Activated naive CD4-positive, alpha-beta T cell treated with anti-CD3 and anti-CD28 coated beads, Interleukin-2, amount 10 ng/mL, durations not matched to agents 7 days and 5 days (primary cell): ENCODE measurements around the gene GUCY2C.
"Not testable (repeated sequence)": the region's sequence is repeated elsewhere in the genome, so short reads cannot be mapped to it uniquely, and the experiment has no call there.

ENCODE experiments used
- CTCF ChIA-PET: fragments of 350-600 bp; sonication (Branson Sonifier 250); formaldehyde crosslinking; loops from one replicate; lab custom pipeline; 2021; ENCODE audit warnings: antibody characterized with exemption; lab: Charles Lee
- DNase-seq: peaks from one replicate; pipeline ENCODE4 v3.0.0-alpha.2; 2020
- H3K27ac Mint-ChIP-seq: one replicate; pipeline ENCODE4 v1.8.0; 2021; ENCODE audit warnings: mild to moderate bottlenecking, moderate library complexity, mixed read lengths
- H3K27me3 Mint-ChIP-seq: one replicate; pipeline ENCODE4 v1.8.0; 2021; ENCODE audit warnings: mild to moderate bottlenecking, mixed read lengths
- H3K36me3 Mint-ChIP-seq: one replicate; pipeline ENCODE4 v1.8.0; 2021; ENCODE audit warnings: mixed read lengths
- H3K4me1 Mint-ChIP-seq: one replicate; pipeline ENCODE4 v1.8.0; 2021; ENCODE audit warnings: mixed read lengths
- H3K4me3 Mint-ChIP-seq: one replicate; pipeline ENCODE4 v1.8.0; 2021; ENCODE audit warnings: mild to moderate bottlenecking, moderate library complexity, mixed read lengths
- H3K9me3 Mint-ChIP-seq: one replicate; pipeline ENCODE4 v1.8.0; 2021; ENCODE audit warnings: mixed read lengths

GUCY2C gene

GRCh38 chr12:14696265-14696741 lies at the start of gene GUCY2C:
Gene GUCY2C (minus strand): TSS chr12:14696599. CDS start chr12:14696448, 151 bp downstream.
- Mint-ChIP-seq H3K36me3 (no peaks in the 10 kb centered on the region), H3K4me3 (no peak within 1 kb of the TSS), H3K4me1 (no peaks in the 10 kb centered on the region), H3K9me3 (no peaks in the 10 kb centered on the region), H3K27ac (no peak within 1 kb of the TSS), H3K27me3 (peaks cover 4% of the 10 kb centered on the region)
- no peak for DNase-seq
- CTCF ChIA-PET, result interaction anchor here (0.5 kb wide), 1 partner anchor 337 kb away, joined by 3 read pairs; no protein-coding TSS in a partner anchor

DNA sequence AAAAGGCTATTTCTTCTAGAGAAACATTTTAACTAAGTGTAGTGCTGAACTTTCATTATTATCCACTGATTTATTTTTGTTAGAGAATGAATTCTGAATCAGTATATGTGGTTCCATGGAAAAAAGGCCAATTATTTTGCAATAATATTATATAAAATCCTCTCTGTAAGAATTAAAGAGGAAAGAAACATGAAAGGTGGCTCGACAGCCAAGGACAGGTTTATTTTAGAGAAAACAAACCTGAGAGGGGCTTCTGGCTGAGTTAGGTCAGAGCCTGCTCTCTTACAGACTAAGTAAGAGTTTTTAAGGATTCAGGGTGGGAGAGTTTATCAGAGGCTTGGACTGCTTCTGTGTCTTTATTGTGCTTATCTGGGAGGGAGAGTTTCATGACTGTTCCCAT lies 46.7 kb upstream of the GUCY2C start:
- no peak overlapping the region for H3K4me3 Mint-ChIP-seq
- peaks cover 15% of the 10 kb centered on the region for H3K36me3 Mint-ChIP-seq
- DNase-seq, result no peak
- H3K27me3 Mint-ChIP-seq, result no peaks in the 10 kb centered on the region
- peaks cover 5% of the 10 kb centered on the region for H3K4me1 Mint-ChIP-seq
- no peak overlapping the region for H3K27ac Mint-ChIP-seq
- CTCF ChIA-PET, result no interaction called here
- peaks cover 15% of the 10 kb centered on the region for H3K9me3 Mint-ChIP-seq

GRCh38 chr12:14741942-14742341 lies 45.5 kb upstream of the GUCY2C start:
- DNase-seq, result no peak
- H3K4me1 Mint-ChIP-seq, result peaks cover under 1% of the 10 kb centered on the region
- H3K27me3 Mint-ChIP-seq, result no peaks in the 10 kb centered on the region
- CTCF ChIA-PET, result no interaction called here
- H3K36me3 Mint-ChIP-seq, result peaks cover 10% of the 10 kb centered on the region
- H3K4me3 Mint-ChIP-seq, result no peak overlapping the region
- H3K9me3 Mint-ChIP-seq, result peaks cover 10% of the 10 kb centered on the region
- H3K27ac Mint-ChIP-seq, result no peak overlapping the region

DNA sequence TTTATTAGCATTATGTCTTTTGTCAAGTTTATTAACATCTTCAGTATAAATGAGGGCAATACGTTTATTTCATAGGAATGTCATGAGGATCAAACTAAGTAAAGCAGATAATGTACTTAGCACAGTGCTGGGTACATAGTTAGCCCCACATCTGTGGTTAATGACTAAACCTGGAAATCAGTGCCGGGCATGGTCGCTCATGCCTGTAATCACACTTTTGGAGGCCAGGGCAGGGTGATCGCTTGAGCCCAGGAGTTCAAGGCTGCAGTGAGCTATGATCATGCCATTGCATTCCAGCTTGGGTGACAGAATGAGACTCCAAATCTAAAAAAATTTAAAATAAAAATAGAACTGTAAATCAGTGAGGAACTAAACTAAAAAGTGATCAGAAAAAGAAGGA lies 44.8 kb upstream of the GUCY2C start:
- CTCF ChIA-PET, result no interaction called here

DNA sequence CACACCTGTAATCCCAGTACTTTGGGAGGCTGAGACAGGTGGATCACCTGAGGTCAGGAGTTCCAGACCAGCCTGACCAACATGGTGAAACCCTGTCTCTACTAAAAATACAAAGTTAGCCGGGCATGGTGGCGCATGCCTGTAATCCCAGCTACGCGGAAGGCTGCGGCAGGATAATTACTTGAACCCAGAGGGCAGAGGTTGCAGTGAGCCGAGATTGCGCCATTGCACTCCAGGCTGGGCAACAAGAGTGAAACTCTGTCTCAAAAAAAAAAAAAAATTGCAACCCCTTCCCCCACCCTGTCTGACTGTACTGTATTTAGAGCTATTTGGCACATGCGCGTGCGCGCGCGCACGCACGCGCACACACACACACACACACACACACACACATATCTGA lies 40.0 kb upstream of the GUCY2C start:
- H3K4me1 Mint-ChIP-seq, DNase-seq, H3K27ac Mint-ChIP-seq, H3K36me3 Mint-ChIP-seq, CTCF ChIA-PET, H3K27me3 Mint-ChIP-seq, H3K9me3 Mint-ChIP-seq, H3K4me3 Mint-ChIP-seq: not testable (repeated sequence)

More for the DNA sequence above, 44.8 kb upstream of the GUCY2C start:
- peaks cover 8% of the 10 kb centered on the region for H3K9me3 Mint-ChIP-seq
- H3K27me3 Mint-ChIP-seq, result no peaks in the 10 kb centered on the region
- DNase-seq, result no peak
- H3K36me3 Mint-ChIP-seq, result peaks cover 6% of the 10 kb centered on the region
- no peak overlapping the region for H3K4me3 Mint-ChIP-seq
- no peak overlapping the region for H3K27ac Mint-ChIP-seq
- H3K4me1 Mint-ChIP-seq, result no peaks in the 10 kb centered on the region

DNA sequence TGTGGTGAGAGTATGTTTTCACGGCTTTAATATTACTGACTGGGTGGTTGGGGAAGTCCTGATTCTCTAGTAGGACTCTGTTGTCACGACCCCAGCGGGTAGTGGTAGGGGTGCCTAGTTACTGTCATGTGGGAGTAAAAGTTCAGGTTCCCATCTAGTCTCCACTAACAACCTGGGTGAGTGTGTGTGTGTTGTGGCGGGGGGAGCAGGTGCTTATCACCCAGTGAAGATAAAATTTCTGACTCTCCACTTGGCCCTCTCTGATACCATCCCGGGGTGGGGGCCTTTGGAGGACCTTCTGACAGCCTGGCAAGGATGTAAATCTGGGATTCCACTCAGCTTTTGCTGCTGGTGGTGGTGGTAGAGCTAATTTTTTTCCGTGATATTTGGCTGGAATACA lies 35.4 kb upstream of the GUCY2C start:
- CTCF ChIA-PET, result interaction anchor here (1.7 kb wide), 1 partner anchor 490 kb away, joined by 3 read pairs; the partner anchor contains the start of gene RERG
- H3K4me1 Mint-ChIP-seq, result no peaks in the 10 kb centered on the region
- no peaks in the 10 kb centered on the region for H3K9me3 Mint-ChIP-seq
- H3K36me3 Mint-ChIP-seq, result no peaks in the 10 kb centered on the region
- H3K27me3 Mint-ChIP-seq, result peaks cover 6% of the 10 kb centered on the region
- DNase-seq, result no peak
- H3K27ac Mint-ChIP-seq, result no peak overlapping the region
- no peak overlapping the region for H3K4me3 Mint-ChIP-seq

DNA sequence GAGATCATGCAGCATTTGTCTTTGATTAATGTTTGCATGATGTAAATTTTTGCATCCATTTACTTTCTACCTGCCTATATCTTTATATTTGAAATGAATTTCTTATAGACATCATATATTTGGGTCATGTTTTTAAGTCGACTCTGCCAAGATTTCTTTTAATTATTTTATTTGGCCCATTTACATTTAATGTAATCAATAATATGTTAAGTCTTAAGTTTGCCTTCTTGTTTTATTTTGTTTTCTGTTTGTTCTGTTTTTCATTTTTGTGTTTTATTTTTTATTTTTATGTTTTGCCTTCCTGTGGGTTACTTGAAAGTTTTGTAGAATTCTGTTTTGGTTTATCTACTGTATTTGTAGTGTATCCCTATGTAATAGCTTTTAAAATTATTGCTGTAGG lies 33.2 kb upstream of the GUCY2C start:
- Mint-ChIP-seq H3K4me1 (no peaks in the 10 kb centered on the region), H3K4me3 (no peak overlapping the region), H3K36me3 (no peaks in the 10 kb centered on the region), H3K9me3 (no peaks in the 10 kb centered on the region), H3K27ac (no peak overlapping the region), H3K27me3 (peaks cover 11% of the 10 kb centered on the region)
- no peak for DNase-seq
- CTCF ChIA-PET, result interaction anchor here (1.1 kb wide), 1 partner anchor 39 kb away, joined by 3 read pairs; no protein-coding TSS in a partner anchor

DNA sequence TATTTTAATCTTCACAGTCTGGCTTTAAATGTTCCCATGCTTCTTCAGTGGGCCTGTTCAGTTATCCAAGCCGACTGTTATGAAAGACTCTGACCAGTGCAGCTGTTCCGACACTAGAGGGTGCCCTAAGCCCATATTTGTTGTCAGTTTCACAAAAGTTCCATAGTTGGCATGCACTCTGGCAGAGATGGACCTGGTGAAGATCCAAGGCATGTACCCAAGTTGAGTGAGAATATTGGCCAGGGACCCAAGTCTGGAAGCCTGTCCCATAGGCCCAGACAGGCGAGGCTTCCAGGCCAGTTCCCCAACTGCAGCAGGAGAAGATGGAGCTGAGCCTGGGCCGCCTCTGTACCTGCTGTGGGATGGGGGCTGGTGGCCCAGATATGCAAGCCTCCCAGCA lies 27.4 kb upstream of the GUCY2C start:
- Mint-ChIP-seq H3K36me3 (no peaks in the 10 kb centered on the region), H3K27me3 (peaks cover 17% of the 10 kb centered on the region), H3K27ac (no peak overlapping the region), H3K4me3 (no peak overlapping the region), H3K4me1 (peaks cover 3% of the 10 kb centered on the region), H3K9me3 (no peaks in the 10 kb centered on the region)
- peak; percentile 73 for DNase-seq
- CTCF ChIA-PET, result interaction anchor here (0.6 to 4.1 kb wide), 16 partner anchors 46 to 498 kb away, joined by 3 to 20 read pairs (median 4); partner anchors contain the start of genes ART4 and RERG

- Mint-ChIP-seq H3K27me3 (peaks cover 12% of the 10 kb centered on the region), H3K4me3 (no peak overlapping the region), H3K36me3 (no peaks in the 10 kb centered on the region), H3K27ac (no peak overlapping the region), H3K4me1 (peaks cover 3% of the 10 kb centered on the region), H3K9me3 (no peaks in the 10 kb centered on the region)
- CTCF ChIA-PET, result interaction anchor here (0.6 to 2.9 kb wide), 9 partner anchors 54 to 504 kb away, joined by 3 to 23 read pairs (median 4); partner anchors contain the start of gene RERG
- peak; percentile 64 for DNase-seq
Observed at GRCh38 chr12:14716848-14717444, 20.5 kb upstream of the GUCY2C start.

DNA sequence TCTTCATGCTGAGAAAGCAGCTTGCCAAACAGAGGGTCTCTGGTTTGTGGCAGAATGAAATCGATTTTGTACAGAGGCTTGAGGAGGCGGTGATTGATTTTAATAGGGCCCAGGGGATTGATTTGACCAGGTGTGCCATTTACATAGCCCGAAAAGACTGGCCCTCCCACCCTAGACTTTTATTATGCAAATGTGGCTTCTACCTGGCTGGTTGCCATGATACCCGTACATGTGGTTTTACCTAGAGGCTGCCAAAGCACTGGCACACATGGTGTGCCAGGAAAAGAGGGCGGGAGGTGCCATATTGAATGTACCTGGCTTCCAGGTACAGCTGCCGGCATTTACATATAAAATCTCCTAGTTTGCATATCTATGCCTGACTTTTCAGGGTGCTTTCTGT lies 18.0 kb upstream of the GUCY2C start:
- H3K9me3 Mint-ChIP-seq, result no peaks in the 10 kb centered on the region
- peaks cover 20% of the 10 kb centered on the region for H3K27me3 Mint-ChIP-seq
- no peak overlapping the region for H3K4me3 Mint-ChIP-seq
- DNase-seq, result no peak
- CTCF ChIA-PET, result interaction anchor here (1.4 kb wide), 1 partner anchor 476 kb away, joined by 4 read pairs; no protein-coding TSS in a partner anchor
- peaks cover 9% of the 10 kb centered on the region for H3K4me1 Mint-ChIP-seq
- H3K36me3 Mint-ChIP-seq, result no peaks in the 10 kb centered on the region
- no peak overlapping the region for H3K27ac Mint-ChIP-seq

DNA sequence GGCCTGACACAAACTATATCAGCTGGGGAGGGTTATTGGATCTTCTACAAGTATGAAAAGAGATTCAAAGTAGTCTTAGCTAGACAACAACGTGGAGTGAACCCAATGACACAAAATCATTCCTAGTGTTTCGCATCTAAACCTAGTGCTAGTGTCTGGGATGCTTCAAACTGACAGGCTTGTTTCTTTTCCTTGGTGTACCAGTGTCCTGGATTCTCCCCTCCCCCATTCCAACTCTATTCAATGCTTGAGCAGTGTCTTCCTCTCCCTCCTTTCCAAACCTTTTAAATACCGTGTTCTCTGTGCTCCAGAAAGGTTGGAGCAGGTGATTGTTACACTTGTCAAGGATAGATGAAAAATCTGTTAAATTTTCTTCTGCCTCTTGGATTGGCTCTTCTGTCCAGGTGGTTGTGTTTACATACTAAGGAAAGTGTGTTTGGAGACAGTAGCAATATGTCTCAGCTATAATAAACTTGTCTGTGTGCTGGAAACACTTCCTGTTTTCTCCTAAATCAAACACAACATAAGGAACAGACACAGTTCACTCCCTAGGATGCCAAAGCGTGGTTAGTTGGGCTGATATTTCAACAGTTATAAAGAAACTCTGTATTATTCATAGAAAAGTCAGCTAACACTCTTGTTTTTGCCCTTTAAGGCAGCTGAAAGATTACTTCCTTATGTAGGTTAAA lies 14.4 kb upstream of the GUCY2C start:
- H3K4me1 Mint-ChIP-seq, result peaks cover 9% of the 10 kb centered on the region
- H3K27ac Mint-ChIP-seq, result no peak overlapping the region

GRCh38 chr12:14701809-14702568 lies 5.6 kb upstream of the GUCY2C start:
- DNase-seq, result no peak

More for the DNA sequence above, 14.4 kb upstream of the GUCY2C start:
- Mint-ChIP-seq H3K4me3 (no peak overlapping the region), H3K36me3 (no peaks in the 10 kb centered on the region), H3K27me3 (peaks cover 30% of the 10 kb centered on the region), H3K9me3 (no peaks in the 10 kb centered on the region)
- DNase-seq, result no peak
- CTCF ChIA-PET, result interaction anchor here (1.4 kb wide), 1 partner anchor 473 kb away, joined by 3 read pairs; no protein-coding TSS in a partner anchor

GRCh38 chr12:14700935-14701334 lies 4.5 kb upstream of the GUCY2C start:
- Mint-ChIP-seq H3K27me3 (peaks cover 4% of the 10 kb centered on the region), H3K4me1 (no peaks in the 10 kb centered on the region), H3K27ac (no peak overlapping the region), H3K4me3 (no peak overlapping the region), H3K36me3 (no peaks in the 10 kb centered on the region), H3K9me3 (no peaks in the 10 kb centered on the region)
- CTCF ChIA-PET, result interaction anchor here (1.4 kb wide), 1 partner anchor 71 kb away, joined by 3 read pairs; no protein-coding TSS in a partner anchor
- DNase-seq, result no peak

More at GRCh38 chr12:14701809-14702568, 5.6 kb upstream of the GUCY2C start:
- H3K4me3 Mint-ChIP-seq, result no peak overlapping the region
- H3K27ac Mint-ChIP-seq, result no peak overlapping the region
- H3K36me3 Mint-ChIP-seq, result no peaks in the 10 kb centered on the region
- no peaks in the 10 kb centered on the region for H3K4me1 Mint-ChIP-seq
- H3K9me3 Mint-ChIP-seq, result no peaks in the 10 kb centered on the region
- H3K27me3 Mint-ChIP-seq, result peaks cover 4% of the 10 kb centered on the region
- CTCF ChIA-PET, result interaction anchor here (1.4 kb wide), 1 partner anchor 72 kb away, joined by 3 read pairs; no protein-coding TSS in a partner anchor

GRCh38 chr12:14699923-14700322 lies 3.5 kb upstream of the GUCY2C start:
- Mint-ChIP-seq H3K36me3 (no peaks in the 10 kb centered on the region), H3K4me3 (no peak overlapping the region), H3K27ac (no peak overlapping the region), H3K4me1 (no peaks in the 10 kb centered on the region), H3K9me3 (no peaks in the 10 kb centered on the region), H3K27me3 (peaks cover 4% of the 10 kb centered on the region)
- CTCF ChIA-PET, result no interaction called here
- no peak for DNase-seq
